ENCODE data around the gene THUMPD2.
"Not testable (repeated sequence)": the region's sequence is repeated elsewhere in the genome, so short reads cannot be mapped to it uniquely, and the experiment has no call there.

THUMPD2 gene

GRCh38 chr2:39778775-39779340 lies at the start of gene THUMPD2:
Gene THUMPD2 (minus strand): TSS chr2:39779258. CDS start chr2:39779239, 19 bp downstream.
- peak; percentile 68 for DNase-seq

- no peak for DNase-seq
These were observed 42.8 kb upstream of the THUMPD2 start for GRCh38 chr2:39821871-39822270.

- DNase-seq, result no peak
These were observed 37.8 kb upstream of the THUMPD2 start for GRCh38 chr2:39816845-39817244.

GRCh38 chr2:39816428-39816827 lies 37.4 kb upstream of the THUMPD2 start:
- no peak for DNase-seq

GRCh38 chr2:39805936-39806608 lies 27.0 kb upstream of the THUMPD2 start:
- DNase-seq, result peak; percentile 7

- DNase-seq, result no peak
These were observed 24.8 kb upstream of the THUMPD2 start for GRCh38 chr2:39803839-39804238.

GRCh38 chr2:39800752-39801151 lies 21.7 kb upstream of the THUMPD2 start:
- no peak for DNase-seq

- no peak for DNase-seq
These were observed 17.1 kb upstream of the THUMPD2 start for GRCh38 chr2:39796134-39796533.

- DNase-seq, result not testable (repeated sequence)
These were observed 11.3 kb upstream of the THUMPD2 start for GRCh38 chr2:39790216-39790818.

- no peak for DNase-seq
These were observed 8.9 kb upstream of the THUMPD2 start for GRCh38 chr2:39787950-39788349.

- DNase-seq, result no peak
These were observed 7.9 kb upstream of the THUMPD2 start for GRCh38 chr2:39786761-39787522.

- no peak for DNase-seq
These were observed 3.5 kb upstream of the THUMPD2 start for GRCh38 chr2:39782591-39782990.

- no peak for DNase-seq
These were observed 2.6 kb upstream of the THUMPD2 start for GRCh38 chr2:39781697-39782096.

- DNase-seq, result peak; percentile 17
These were observed 2.0 kb upstream of the THUMPD2 start for GRCh38 chr2:39780825-39781600.

- DNase-seq, result no peak
These were observed 869 bp upstream of the THUMPD2 start for GRCh38 chr2:39779927-39780326.

GRCh38 chr2:39779341-39779851 lies 338 bp upstream of the THUMPD2 start:
- DNase-seq, result no peak

GRCh38 chr2:39778233-39778632 lies 825 bp downstream of the THUMPD2 start:
- no peak for DNase-seq

GRCh38 chr2:39772812-39773152 lies 6.3 kb downstream of the THUMPD2 start:
- DNase-seq, result no peak

- peak; percentile 83 for DNase-seq
These were observed 6.8 kb downstream of the THUMPD2 start for GRCh38 chr2:39772086-39772811.

- DNase-seq, result no peak
These were observed 16.6 kb downstream of the THUMPD2 start for GRCh38 chr2:39762448-39762847.

GRCh38 chr2:39757156-39757555 lies 21.9 kb downstream of the THUMPD2 start:
- DNase-seq, result no peak

GRCh38 chr2:39755466-39755865 lies 23.6 kb downstream of the THUMPD2 start:
- DNase-seq, result no peak
